HepG2 (cell line): ENCODE measurements around the gene SLC23A2. TPM values are rescaled to one million over a fixed set of nuclear protein-coding genes. Genes with fewer than 3 reads are reported as not detected.
A peak's percentile ranks its signal among the peaks of the same experiment; 100 is the strongest.

Experiments used
- ARNT ChIP-seq: fragments of 450-650 bp; IDR thresholded peaks from 2 replicates; pipeline ENCODE4 v1.6.1; 2017
- ATF7 ChIP-seq, 2 experiments: fragments of 450-650 bp in 1 of 2; sonication (generic) in 1 of 2; formaldehyde crosslinking in 1 of 2; IDR thresholded peaks; 2 replicates each; pipeline versions ENCODE4 v1.4.0 to v1.6.1; 2016 to 2020; ENCODE audit warnings: antibody characterized with exemption in 1 of 2, mild to moderate bottlenecking in 1 of 2, missing genetic modification reagents in 1 of 2
- ETV5 ChIP-seq: IDR thresholded peaks from 2 replicates; pipeline ENCODE4 v1.6.1; 2018; ENCODE audit warnings: missing biosample characterization, missing genetic modification reagents, inconsistent platforms, borderline replicate concordance
- NRL ChIP-seq: sonication (generic); formaldehyde crosslinking; IDR thresholded peaks from 2 replicates; pipeline ENCODE4 v1.5.0; 2020; ENCODE audit warnings: missing genetic modification reagents, mild to moderate bottlenecking, moderate library complexity, borderline replicate concordance
- RARA ChIP-seq: IDR thresholded peaks from 2 replicates; pipeline ENCODE4 v1.6.1; 2016; ENCODE audit warnings: missing genetic modification reagents, missing compliant biosample characterization
- SOX6 ChIP-seq, 2 experiments: fragments of 450-650 bp in 1 of 2; sonication (generic) in 1 of 2; formaldehyde crosslinking in 1 of 2; IDR thresholded peaks; 2 replicates each; pipeline versions ENCODE4 v1.4.0 to v1.6.1; 2017 to 2020; ENCODE audit warnings: antibody characterized with exemption in 1 of 2, mild to moderate bottlenecking in 1 of 2, missing genetic modification reagents in 1 of 2
- ZFAT ChIP-seq: sonication (generic); formaldehyde crosslinking; conservative IDR thresholded peaks from 2 replicates; pipeline ENCODE4 v1.8.1; 2023; ENCODE audit warnings: missing genetic modification reagents, inconsistent platforms
- ZNF282 ChIP-seq: fragments of 450-650 bp; IDR thresholded peaks from 2 replicates; pipeline ENCODE4 v1.6.1; 2018; ENCODE audit not compliant: partially characterized antibody
- ZNF34 ChIP-seq: sonication (generic); formaldehyde crosslinking; IDR thresholded peaks from 2 replicates; pipeline ENCODE4 v1.4.0; 2020; ENCODE audit warnings: mild to moderate bottlenecking, missing genetic modification reagents, borderline replicate concordance
- ZNF572 ChIP-seq: sonication (generic); formaldehyde crosslinking; IDR thresholded peaks from 2 replicates; pipeline ENCODE4 v1.5.1; 2020; ENCODE audit warnings: mild to moderate bottlenecking, missing genetic modification reagents
- ZNF672 ChIP-seq: sonication (generic); formaldehyde crosslinking; IDR thresholded peaks from 2 replicates; pipeline ENCODE4 v1.8.1; 2022; ENCODE audit warnings: missing genetic modification reagents
- polyA plus RNA-seq, 8 experiments: library from polyadenylated mRNA; depleted of rRNA in 3 of 8; stranded (reverse) in 7 of 8; unstranded in 1 of 8; fragments of >200 nt; fragmentation: Illumina TruSeq in 4 of 8; extraction: Trizol in 4 of 8; gene quantifications; 2 replicates each; pipeline versions ENCODE4 v1.2.1 to v1.2.3, GENCODE V29; 2011 to 2016; ENCODE audit warnings: low read depth in 4 of 8, missing spikeins in 1 of 8, mixed read lengths in 1 of 8; ENCODE audit not compliant: insufficient read depth in 1 of 8
- total RNA-seq, 5 experiments: library from RNA; depleted of rRNA; stranded (reverse); fragments of >200 nt; fragmentation: Illumina TruSeq; extraction: Trizol; gene quantifications; 2 replicates each; pipeline ENCODE4 v1.2.3, GENCODE V29; 2016; ENCODE audit warnings: low read depth in 1 of 5
- TF ChIP-seq, protein P1 (sequence below): sonication (generic); formaldehyde crosslinking; IDR thresholded peaks from 2 replicates; pipeline ENCODE4 v1.8.0; 2022; ENCODE audit warnings: low read depth, missing genetic modification reagents
- TF ChIP-seq, protein P2 (sequence below): sonication (generic); formaldehyde crosslinking; IDR thresholded peaks from 2 replicates; pipeline ENCODE4 v1.5.0; 2020; ENCODE audit warnings: mild to moderate bottlenecking, missing genetic modification reagents, moderate library complexity
- TF ChIP-seq, protein P3 (sequence below), 2 experiments: fragments of 450-650 bp in 1 of 2; sonication (generic) in 1 of 2; formaldehyde crosslinking in 1 of 2; IDR thresholded peaks; 2 replicates each; pipeline versions ENCODE4 v1.6.1 to v1.8.0; 2016 to 2022; ENCODE audit warnings: antibody characterized with exemption in 1 of 2, mild to moderate bottlenecking in 1 of 2, missing genetic modification reagents in 1 of 2
- TF ChIP-seq, protein P4 (sequence below), 2 experiments: fragments of 450-650 bp in 1 of 2; sonication (generic) in 1 of 2; formaldehyde crosslinking; IDR thresholded peaks; 2 replicates each; pipeline versions ENCODE4 v1.5.0 to v1.8.0; 2020 to 2022; ENCODE audit warnings: mild to moderate bottlenecking in 1 of 2, missing genetic modification reagents in 1 of 2

The SLC23A2 gene
- total and polyA plus RNA-seq, 2 of the 13 experiments (the other 11 are each of a cell fraction or from before 2014, with no cell fraction given), result 42.2 to 51.2 TPM

DNA sequence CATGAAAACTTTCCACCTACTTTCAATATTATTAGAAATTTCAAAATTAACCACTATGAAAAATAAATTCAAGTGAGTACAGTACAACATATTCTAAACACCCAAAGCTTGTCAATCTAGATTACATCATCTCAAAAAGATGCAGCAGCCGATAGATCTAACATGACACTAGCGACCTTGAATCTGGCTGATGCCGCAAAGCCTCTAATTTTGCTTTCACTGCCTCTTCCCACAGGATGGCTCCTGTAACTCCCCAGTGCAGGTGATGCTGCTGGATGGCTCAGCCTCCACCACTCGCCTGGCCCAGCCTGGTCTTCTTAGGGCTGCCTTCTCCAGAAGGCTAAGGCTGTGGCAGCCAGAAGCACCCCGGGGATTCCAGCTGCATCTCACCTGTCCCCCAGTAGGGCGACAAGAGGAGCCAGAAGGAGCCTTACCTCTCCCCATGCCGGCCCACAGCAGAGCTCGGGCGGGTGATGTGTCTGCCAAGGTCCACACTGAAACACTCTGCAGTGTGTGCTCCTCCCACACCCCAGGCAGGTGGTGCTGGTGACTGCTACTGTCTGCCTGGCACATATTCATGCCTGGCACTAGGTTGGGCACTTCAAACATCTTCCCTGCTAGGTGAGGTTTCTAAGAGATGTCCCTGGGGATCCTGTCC, 82.1 kb downstream of the SLC23A2 start (continued):
- TF ChIP-seq ARNT (no peak), NRL (peak; percentile 75; the same call in 1 of the 2 replicates), ZNF282 (no peak), ZNF672 (CRISPR knock-in tag) (no peak), ZNF572 (CRISPR knock-in tag) (0 out of 2 replicates have a peak, but pooled peaks have one; percentile 51), ZNF34 (CRISPR knock-in tag) (no peak), ZFAT (CRISPR knock-in tag) (no peak), ETV5 (CRISPR knock-in tag) (no peak), ATF7 (IDR thresholded peaks at IDR 0.05) (peak; percentile 55; the same call in 1 of the 2 replicates), ATF7 (CRISPR knock-in tag; IDR thresholded peaks at IDR 0.05) (no peak), RARA (no peak), SOX6 (IDR thresholded peaks at IDR 0.05) (no peak), SOX6 (CRISPR knock-in tag; IDR thresholded peaks at IDR 0.05) (no peak)
- TF ChIP-seq, protein P1, sequence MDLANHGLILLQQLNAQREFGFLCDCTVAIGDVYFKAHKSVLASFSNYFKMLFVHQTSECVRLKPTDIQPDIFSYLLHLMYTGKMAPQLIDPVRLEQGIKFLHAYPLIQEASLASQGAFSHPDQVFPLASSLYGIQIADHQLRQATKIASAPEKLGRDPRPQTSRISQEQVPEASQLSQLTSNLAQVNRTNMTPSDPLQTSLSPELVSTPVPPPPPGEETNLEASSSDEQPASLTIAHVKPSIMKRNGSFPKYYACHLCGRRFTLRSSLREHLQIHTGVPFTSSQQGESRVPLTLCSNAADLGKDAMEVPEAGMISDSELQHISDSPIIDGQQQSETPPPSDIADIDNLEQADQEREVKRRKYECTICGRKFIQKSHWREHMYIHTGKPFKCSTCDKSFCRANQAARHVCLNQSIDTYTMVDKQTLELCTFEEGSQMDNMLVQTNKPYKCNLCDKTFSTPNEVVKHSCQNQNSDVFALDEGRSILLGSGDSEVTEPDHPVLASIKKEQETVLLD (CRISPR knock-in tag), result no peak
- TF ChIP-seq, protein P2, sequence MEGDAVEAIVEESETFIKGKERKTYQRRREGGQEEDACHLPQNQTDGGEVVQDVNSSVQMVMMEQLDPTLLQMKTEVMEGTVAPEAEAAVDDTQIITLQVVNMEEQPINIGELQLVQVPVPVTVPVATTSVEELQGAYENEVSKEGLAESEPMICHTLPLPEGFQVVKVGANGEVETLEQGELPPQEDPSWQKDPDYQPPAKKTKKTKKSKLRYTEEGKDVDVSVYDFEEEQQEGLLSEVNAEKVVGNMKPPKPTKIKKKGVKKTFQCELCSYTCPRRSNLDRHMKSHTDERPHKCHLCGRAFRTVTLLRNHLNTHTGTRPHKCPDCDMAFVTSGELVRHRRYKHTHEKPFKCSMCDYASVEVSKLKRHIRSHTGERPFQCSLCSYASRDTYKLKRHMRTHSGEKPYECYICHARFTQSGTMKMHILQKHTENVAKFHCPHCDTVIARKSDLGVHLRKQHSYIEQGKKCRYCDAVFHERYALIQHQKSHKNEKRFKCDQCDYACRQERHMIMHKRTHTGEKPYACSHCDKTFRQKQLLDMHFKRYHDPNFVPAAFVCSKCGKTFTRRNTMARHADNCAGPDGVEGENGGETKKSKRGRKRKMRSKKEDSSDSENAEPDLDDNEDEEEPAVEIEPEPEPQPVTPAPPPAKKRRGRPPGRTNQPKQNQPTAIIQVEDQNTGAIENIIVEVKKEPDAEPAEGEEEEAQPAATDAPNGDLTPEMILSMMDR (CRISPR knock-in tag), result no peak
- TF ChIP-seq, protein P3, sequence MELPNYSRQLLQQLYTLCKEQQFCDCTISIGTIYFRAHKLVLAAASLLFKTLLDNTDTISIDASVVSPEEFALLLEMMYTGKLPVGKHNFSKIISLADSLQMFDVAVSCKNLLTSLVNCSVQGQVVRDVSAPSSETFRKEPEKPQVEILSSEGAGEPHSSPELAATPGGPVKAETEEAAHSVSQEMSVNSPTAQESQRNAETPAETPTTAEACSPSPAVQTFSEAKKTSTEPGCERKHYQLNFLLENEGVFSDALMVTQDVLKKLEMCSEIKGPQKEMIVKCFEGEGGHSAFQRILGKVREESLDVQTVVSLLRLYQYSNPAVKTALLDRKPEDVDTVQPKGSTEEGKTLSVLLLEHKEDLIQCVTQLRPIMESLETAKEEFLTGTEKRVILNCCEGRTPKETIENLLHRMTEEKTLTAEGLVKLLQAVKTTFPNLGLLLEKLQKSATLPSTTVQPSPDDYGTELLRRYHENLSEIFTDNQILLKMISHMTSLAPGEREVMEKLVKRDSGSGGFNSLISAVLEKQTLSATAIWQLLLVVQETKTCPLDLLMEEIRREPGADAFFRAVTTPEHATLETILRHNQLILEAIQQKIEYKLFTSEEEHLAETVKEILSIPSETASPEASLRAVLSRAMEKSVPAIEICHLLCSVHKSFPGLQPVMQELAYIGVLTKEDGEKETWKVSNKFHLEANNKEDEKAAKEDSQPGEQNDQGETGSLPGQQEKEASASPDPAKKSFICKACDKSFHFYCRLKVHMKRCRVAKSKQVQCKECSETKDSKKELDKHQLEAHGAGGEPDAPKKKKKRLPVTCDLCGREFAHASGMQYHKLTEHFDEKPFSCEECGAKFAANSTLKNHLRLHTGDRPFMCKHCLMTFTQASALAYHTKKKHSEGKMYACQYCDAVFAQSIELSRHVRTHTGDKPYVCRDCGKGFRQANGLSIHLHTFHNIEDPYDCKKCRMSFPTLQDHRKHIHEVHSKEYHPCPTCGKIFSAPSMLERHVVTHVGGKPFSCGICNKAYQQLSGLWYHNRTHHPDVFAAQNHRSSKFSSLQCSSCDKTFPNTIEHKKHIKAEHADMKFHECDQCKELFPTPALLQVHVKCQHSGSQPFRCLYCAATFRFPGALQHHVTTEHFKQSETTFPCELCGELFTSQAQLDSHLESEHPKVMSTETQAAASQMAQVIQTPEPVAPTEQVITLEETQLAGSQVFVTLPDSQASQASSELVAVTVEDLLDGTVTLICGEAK (IDR thresholded peaks at IDR 0.05), result no peak
- TF ChIP-seq, protein P3 (CRISPR knock-in tag; IDR thresholded peaks at IDR 0.05), result no peak
- TF ChIP-seq, protein P4, sequence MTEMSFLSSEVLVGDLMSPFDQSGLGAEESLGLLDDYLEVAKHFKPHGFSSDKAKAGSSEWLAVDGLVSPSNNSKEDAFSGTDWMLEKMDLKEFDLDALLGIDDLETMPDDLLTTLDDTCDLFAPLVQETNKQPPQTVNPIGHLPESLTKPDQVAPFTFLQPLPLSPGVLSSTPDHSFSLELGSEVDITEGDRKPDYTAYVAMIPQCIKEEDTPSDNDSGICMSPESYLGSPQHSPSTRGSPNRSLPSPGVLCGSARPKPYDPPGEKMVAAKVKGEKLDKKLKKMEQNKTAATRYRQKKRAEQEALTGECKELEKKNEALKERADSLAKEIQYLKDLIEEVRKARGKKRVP (CRISPR knock-in tag; IDR thresholded peaks at IDR 0.05), result no peak
